HG03108 (cell line): ENCODE data around the gene COX6A1.

ENCODE experiments used
- ATAC-seq: cut with Tn5 transposase; IDR thresholded peaks from one replicate; pipeline ENCODE4 v1.9.1; 2021; ENCODE audit warnings: moderate library complexity; ENCODE audit not compliant: unreplicated experiment

The COX6A1 gene

GRCh38 chr12:120437735-120438494 is at the start of gene COX6A1:
Gene COX6A1 (plus strand): TSS chr12:120438113. CDS start chr12:120438127, 14 bp downstream.
- peak; percentile 94 for ATAC-seq

GRCh38 chr12:120388691-120389481 is 49.0 kb upstream of the COX6A1 start:
- no peak for ATAC-seq

DNA sequence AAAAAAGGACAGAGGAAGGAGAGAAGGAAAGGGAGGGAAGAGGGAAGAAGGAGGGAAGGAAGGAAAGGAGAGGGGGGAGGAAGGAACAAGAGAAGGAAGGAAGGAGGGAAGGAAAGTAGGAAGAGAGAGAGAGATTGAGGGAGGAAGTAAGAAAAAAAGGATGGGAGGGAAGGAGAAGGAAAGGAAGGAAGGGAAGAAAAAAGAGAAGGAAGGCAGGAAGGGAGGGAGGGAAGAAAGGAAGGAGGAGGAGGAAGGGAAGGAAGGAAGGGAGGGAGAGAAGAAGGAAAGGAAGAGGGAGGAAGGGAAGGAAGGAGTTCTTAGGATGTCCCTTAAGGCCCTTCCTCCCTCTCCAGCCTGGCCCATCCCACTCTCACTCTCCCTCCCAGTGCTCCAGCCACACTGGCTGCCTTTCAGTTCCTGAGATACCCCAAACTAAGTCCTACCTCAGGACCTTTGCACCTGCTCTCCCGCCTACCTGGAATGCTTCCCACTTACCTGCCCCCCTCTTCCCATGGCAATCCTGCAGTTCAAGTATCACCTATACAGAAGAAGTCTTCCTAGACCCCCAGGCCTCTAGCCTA is 47.3 kb upstream of the COX6A1 start:
- ATAC-seq, result no peak

- no peak for ATAC-seq
Measured at GRCh38 chr12:120394483-120395367, 43.2 kb upstream of the COX6A1 start.

- ATAC-seq, result no peak
Measured at GRCh38 chr12:120397824-120398540, 39.9 kb upstream of the COX6A1 start.

- no peak for ATAC-seq
Measured at GRCh38 chr12:120399531-120399930, 38.4 kb upstream of the COX6A1 start.

DNA sequence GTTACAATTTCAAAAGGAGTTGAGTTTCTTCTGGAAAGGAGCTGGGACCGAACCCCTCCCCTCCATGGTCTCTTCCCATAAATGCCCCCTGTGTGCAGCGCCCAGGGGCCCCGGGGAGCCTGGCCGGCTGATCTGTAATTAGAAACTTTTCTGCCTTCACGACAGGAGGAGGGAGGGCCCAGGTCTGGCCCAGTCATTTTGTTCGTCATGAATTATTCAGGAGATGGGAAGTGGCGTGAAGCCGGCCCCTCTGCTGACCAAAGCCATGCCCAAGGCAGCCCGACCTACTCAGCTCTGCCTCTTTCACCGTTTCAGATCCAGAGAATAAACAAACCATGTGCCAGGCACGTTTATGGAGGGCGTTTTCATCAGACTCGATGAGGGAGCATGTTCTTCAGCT is 35.7 kb upstream of the COX6A1 start:
- no peak for ATAC-seq

GRCh38 chr12:120403869-120404268 is 34.0 kb upstream of the COX6A1 start:
- no peak for ATAC-seq

- ATAC-seq, result no peak
Measured at GRCh38 chr12:120404271-120404670, 33.6 kb upstream of the COX6A1 start.

DNA sequence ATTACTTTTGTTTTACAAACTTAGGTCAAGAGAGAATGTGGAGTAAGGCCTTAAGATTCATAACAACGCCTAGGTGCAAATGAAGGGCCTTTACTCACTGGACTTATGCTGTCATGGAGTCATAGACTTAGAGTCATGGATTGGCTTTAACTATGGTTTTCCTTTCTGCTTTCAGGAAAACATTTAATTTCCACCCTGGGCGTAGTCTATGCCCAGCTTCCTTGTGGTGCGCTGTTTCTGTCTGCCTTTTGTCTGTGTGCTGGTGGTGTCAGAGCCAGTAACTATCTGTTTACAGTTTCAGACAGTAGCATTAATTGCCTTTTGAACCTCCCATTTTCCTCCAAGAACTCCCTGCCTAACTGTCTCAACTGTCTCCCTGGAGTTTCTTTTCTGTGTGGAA is 31.8 kb upstream of the COX6A1 start:
- ATAC-seq, result no peak

GRCh38 chr12:120406553-120406952 is 31.4 kb upstream of the COX6A1 start:
- ATAC-seq, result no peak

- ATAC-seq, result no peak
Measured at GRCh38 chr12:120408771-120409170, 29.1 kb upstream of the COX6A1 start.

- ATAC-seq, result no peak
Measured at GRCh38 chr12:120412421-120412820, 25.5 kb upstream of the COX6A1 start.

- ATAC-seq, result no peak
Measured at GRCh38 chr12:120413901-120414695, 23.8 kb upstream of the COX6A1 start.

GRCh38 chr12:120416490-120417216 is 21.3 kb upstream of the COX6A1 start:
- ATAC-seq, result no peak

- ATAC-seq, result no peak
Measured at GRCh38 chr12:120417917-120418580, 19.9 kb upstream of the COX6A1 start.

- ATAC-seq, result no peak
Measured at GRCh38 chr12:120421701-120422100, 16.2 kb upstream of the COX6A1 start.

- ATAC-seq, result no peak
Measured at GRCh38 chr12:120422892-120423456, 14.9 kb upstream of the COX6A1 start.
